HepG2 (cell line): ENCODE data around the gene FGGY. TPM values are rescaled to one million over a fixed set of nuclear protein-coding genes. Genes with fewer than 3 reads are reported as not detected.

Experiments
- CCDC6 ChIP-seq: sonication (generic); formaldehyde crosslinking; IDR thresholded peaks from 2 replicates; pipeline ENCODE4 v1.8.1; 2022; ENCODE audit warnings: mild to moderate bottlenecking, missing genetic modification reagents, moderate library complexity
- EHMT2 ChIP-seq: fragments of 200-600 bp; sonication (generic); IDR thresholded peaks from 2 replicates; pipeline ENCODE4 v1.7.0; 2017; ENCODE audit warnings: antibody characterized with exemption, low read depth, low read length, borderline replicate concordance
- ELF3 ChIP-seq: IDR thresholded peaks from 2 replicates; pipeline ENCODE4 v1.6.1; 2016; ENCODE audit warnings: missing genetic modification reagents, missing compliant biosample characterization
- FOXP1 ChIP-seq, 2 experiments: fragments of 450-650 bp in 1 of 2; IDR thresholded peaks; 2 replicates each; pipeline ENCODE4 v1.6.1; 2017 to 2018; ENCODE audit warnings: antibody characterized with exemption in 1 of 2
- JDP2 ChIP-seq: sonication (generic); formaldehyde crosslinking; IDR thresholded peaks from 2 replicates; pipeline ENCODE4 v1.8.1; 2022; ENCODE audit warnings: missing genetic modification reagents, borderline replicate concordance
- KLF16 ChIP-seq, 2 experiments: sonication (generic) in 1 of 2; formaldehyde crosslinking in 1 of 2; IDR thresholded peaks; 2 replicates each; pipeline versions ENCODE4 v1.6.1 to v1.8.0; 2016 to 2023; ENCODE audit warnings: missing genetic modification reagents in 2 of 2, missing compliant biosample characterization in 1 of 2
- LCORL ChIP-seq, 2 experiments: fragments of 450-650 bp in 1 of 2; sonication (generic) in 1 of 2; formaldehyde crosslinking in 1 of 2; IDR thresholded peaks; 2 replicates each; pipeline versions ENCODE4 v1.5.0 to v1.6.1; 2017 to 2020; ENCODE audit warnings: antibody characterized with exemption in 1 of 2, missing genetic modification reagents in 1 of 2
- NCOA2 ChIP-seq: sonication (generic); formaldehyde crosslinking; IDR thresholded peaks from 2 replicates; pipeline ENCODE4 v1.8.0; 2022; ENCODE audit warnings: inconsistent platforms
- PHF5A ChIP-seq: IDR thresholded peaks from one replicate; pipeline ENCODE4 v1.6.1; 2018; ENCODE audit warnings: low read depth, missing genetic modification reagents; ENCODE audit not compliant: unreplicated experiment
- RAD21 ChIP-seq: fragments of 450-650 bp; formaldehyde crosslinking; IDR thresholded peaks from 2 replicates; pipeline ENCODE4 v1.5.0; 2020; ENCODE audit warnings: mild to moderate bottlenecking
- SALL1 ChIP-seq: sonication (generic); formaldehyde crosslinking; IDR thresholded peaks from 2 replicates; pipeline ENCODE4 v1.8.0; 2022; ENCODE audit warnings: mild to moderate bottlenecking, missing genetic modification reagents
- ZNF205 ChIP-seq: IDR thresholded peaks from 2 replicates; pipeline ENCODE4 v1.6.1; 2018; ENCODE audit warnings: missing biosample characterization, missing genetic modification reagents
- ZNF557 ChIP-seq: sonication (generic); formaldehyde crosslinking; IDR thresholded peaks from 2 replicates; pipeline ENCODE4 v1.4.0; 2020; ENCODE audit warnings: missing genetic modification reagents
- ZNF605 ChIP-seq: sonication (generic); formaldehyde crosslinking; IDR thresholded peaks from 2 replicates; pipeline ENCODE4 v1.8.0; 2022; ENCODE audit warnings: mild to moderate bottlenecking, missing genetic modification reagents
- ZNF749 ChIP-seq: sonication (generic); formaldehyde crosslinking; IDR thresholded peaks from 2 replicates; pipeline ENCODE4 v1.8.0; 2022; ENCODE audit warnings: mild to moderate bottlenecking, missing genetic modification reagents, moderate library complexity, borderline replicate concordance
- polyA plus RNA-seq, 8 experiments: library from polyadenylated mRNA; depleted of rRNA in 3 of 8; stranded (reverse) in 7 of 8; unstranded in 1 of 8; fragments of >200 nt; fragmentation: Illumina TruSeq in 4 of 8; extraction: Trizol in 4 of 8; gene quantifications; 2 replicates each; pipeline versions ENCODE4 v1.2.1 to v1.2.3, GENCODE V29; 2011 to 2016; ENCODE audit warnings: low read depth in 4 of 8, missing spikeins in 1 of 8, mixed read lengths in 1 of 8; ENCODE audit not compliant: insufficient read depth in 1 of 8
- total RNA-seq, 5 experiments: library from RNA; depleted of rRNA; stranded (reverse); fragments of >200 nt; fragmentation: Illumina TruSeq; extraction: Trizol; gene quantifications; 2 replicates each; pipeline ENCODE4 v1.2.3, GENCODE V29; 2016; ENCODE audit warnings: low read depth in 1 of 5
- TF ChIP-seq, protein P1 (sequence below): sonication (generic); formaldehyde crosslinking; IDR thresholded peaks from 2 replicates; pipeline ENCODE4 v1.4.0; 2020; ENCODE audit warnings: missing genetic modification reagents
- TF ChIP-seq, protein P2 (sequence below): sonication (generic); formaldehyde crosslinking; IDR thresholded peaks from 2 replicates; pipeline ENCODE4 v1.5.0; 2020; ENCODE audit warnings: missing genetic modification reagents
- TF ChIP-seq, protein P3 (sequence below): sonication (generic); formaldehyde crosslinking; IDR thresholded peaks from 2 replicates; pipeline ENCODE4 v1.8.1; 2022; ENCODE audit warnings: mild to moderate bottlenecking, missing genetic modification reagents
- TF ChIP-seq, protein P4 (sequence below): sonication (generic); formaldehyde crosslinking; IDR thresholded peaks from 2 replicates; pipeline ENCODE4 v1.8.1; 2023; ENCODE audit warnings: mild to moderate bottlenecking, inconsistent platforms, moderate library complexity, missing genetic modification reagents, borderline replicate concordance
- TF ChIP-seq, protein P5 (sequence below): sonication (generic); formaldehyde crosslinking; IDR thresholded peaks from 2 replicates; pipeline ENCODE4 v1.4.0; 2020; ENCODE audit warnings: missing genetic modification reagents

The FGGY gene
- total and polyA plus RNA-seq, 2 of the 13 experiments (the other 11 are each of a cell fraction or from before 2014, with no cell fraction given), result 15.7 to 27.5 TPM

DNA sequence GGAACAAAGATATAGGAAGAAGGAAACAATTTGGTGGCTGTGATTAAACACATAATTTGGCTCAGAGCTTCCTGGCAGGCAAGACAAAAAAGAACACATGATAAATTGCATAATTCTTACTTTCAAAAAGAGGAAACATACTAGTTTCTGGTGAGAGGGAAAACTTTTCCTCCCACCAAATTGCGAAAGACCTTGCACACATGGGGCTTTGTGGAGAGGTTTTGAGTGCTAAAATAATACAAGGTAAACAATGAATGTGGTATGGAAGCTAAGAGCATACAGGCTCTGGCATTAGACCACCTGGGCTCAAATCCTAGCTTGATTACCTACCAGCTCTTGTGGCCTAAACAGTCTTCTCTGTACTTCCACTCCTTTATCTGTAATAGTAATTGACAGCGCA lies 377.7 kb downstream of the FGGY start (continued):
- TF ChIP-seq, protein P1, sequence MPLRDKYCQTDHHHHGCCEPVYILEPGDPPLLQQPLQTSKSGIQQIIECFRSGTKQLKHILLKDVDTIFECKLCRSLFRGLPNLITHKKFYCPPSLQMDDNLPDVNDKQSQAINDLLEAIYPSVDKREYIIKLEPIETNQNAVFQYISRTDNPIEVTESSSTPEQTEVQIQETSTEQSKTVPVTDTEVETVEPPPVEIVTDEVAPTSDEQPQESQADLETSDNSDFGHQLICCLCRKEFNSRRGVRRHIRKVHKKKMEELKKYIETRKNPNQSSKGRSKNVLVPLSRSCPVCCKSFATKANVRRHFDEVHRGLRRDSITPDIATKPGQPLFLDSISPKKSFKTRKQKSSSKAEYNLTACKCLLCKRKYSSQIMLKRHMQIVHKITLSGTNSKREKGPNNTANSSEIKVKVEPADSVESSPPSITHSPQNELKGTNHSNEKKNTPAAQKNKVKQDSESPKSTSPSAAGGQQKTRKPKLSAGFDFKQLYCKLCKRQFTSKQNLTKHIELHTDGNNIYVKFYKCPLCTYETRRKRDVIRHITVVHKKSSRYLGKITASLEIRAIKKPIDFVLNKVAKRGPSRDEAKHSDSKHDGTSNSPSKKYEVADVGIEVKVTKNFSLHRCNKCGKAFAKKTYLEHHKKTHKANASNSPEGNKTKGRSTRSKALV, result no peak
- TF ChIP-seq ELF3 (CRISPR knock-in tag) (peak; percentile 80), ZNF749 (CRISPR knock-in tag) (peak; percentile 31; the same call in 1 of the 2 replicates), NCOA2 (CRISPR knock-in tag) (peak; percentile 79), CCDC6 (CRISPR knock-in tag) (no peak), LCORL (IDR thresholded peaks at IDR 0.05) (no peak), LCORL (CRISPR knock-in tag; IDR thresholded peaks at IDR 0.05) (peak; percentile 56; the same call in 1 of the 2 replicates), ZNF557 (CRISPR knock-in tag) (no peak), RAD21 (CRISPR knock-in tag) (no peak), PHF5A (CRISPR knock-in tag) (peak; percentile 51), EHMT2 (0 out of 2 replicates have a peak, but pooled peaks have one; percentile 41), FOXP1 (IDR thresholded peaks at IDR 0.05) (no peak), FOXP1 (CRISPR knock-in tag; IDR thresholded peaks at IDR 0.05) (peak; percentile 49; the same call in 1 of the 2 replicates), SALL1 (peak; percentile 36; the same call in 1 of the 2 replicates), ZNF205 (CRISPR knock-in tag) (peak; percentile 98), KLF16 (CRISPR knock-in tag; IDR thresholded peaks at IDR 0.05) (peak in 1 of 2 experiments; percentile 79; a peak in 1 of 4 replicates), ZNF605 (CRISPR knock-in tag) (no peak), JDP2 (CRISPR knock-in tag) (no peak)
- TF ChIP-seq, protein P2, sequence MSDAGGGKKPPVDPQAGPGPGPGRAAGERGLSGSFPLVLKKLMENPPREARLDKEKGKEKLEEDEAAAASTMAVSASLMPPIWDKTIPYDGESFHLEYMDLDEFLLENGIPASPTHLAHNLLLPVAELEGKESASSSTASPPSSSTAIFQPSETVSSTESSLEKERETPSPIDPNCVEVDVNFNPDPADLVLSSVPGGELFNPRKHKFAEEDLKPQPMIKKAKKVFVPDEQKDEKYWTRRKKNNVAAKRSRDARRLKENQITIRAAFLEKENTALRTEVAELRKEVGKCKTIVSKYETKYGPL (CRISPR knock-in tag), result peak; percentile 66; the same call in 1 of the 2 replicates
- TF ChIP-seq, protein P3, sequence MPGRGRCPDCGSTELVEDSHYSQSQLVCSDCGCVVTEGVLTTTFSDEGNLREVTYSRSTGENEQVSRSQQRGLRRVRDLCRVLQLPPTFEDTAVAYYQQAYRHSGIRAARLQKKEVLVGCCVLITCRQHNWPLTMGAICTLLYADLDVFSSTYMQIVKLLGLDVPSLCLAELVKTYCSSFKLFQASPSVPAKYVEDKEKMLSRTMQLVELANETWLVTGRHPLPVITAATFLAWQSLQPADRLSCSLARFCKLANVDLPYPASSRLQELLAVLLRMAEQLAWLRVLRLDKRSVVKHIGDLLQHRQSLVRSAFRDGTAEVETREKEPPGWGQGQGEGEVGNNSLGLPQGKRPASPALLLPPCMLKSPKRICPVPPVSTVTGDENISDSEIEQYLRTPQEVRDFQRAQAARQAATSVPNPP (CRISPR knock-in tag), result no peak
- TF ChIP-seq, protein P4, sequence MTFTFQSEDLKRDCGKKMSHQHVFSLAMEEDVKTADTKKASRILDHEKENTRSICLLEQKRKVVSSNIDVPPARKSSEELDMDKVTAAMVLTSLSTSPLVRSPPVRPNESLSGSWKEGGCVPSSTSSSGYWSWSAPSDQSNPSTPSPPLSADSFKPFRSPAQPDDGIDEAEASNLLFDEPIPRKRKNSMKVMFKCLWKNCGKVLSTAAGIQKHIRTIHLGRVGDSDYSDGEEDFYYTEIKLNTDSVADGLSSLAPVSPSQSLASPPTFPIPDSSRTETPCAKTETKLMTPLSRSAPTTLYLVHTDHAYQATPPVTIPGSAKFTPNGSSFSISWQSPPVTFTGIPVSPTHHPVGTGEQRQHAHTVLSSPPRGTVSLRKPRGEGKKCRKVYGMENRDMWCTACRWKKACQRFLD (CRISPR knock-in tag), result no peak
- TF ChIP-seq, protein P5, sequence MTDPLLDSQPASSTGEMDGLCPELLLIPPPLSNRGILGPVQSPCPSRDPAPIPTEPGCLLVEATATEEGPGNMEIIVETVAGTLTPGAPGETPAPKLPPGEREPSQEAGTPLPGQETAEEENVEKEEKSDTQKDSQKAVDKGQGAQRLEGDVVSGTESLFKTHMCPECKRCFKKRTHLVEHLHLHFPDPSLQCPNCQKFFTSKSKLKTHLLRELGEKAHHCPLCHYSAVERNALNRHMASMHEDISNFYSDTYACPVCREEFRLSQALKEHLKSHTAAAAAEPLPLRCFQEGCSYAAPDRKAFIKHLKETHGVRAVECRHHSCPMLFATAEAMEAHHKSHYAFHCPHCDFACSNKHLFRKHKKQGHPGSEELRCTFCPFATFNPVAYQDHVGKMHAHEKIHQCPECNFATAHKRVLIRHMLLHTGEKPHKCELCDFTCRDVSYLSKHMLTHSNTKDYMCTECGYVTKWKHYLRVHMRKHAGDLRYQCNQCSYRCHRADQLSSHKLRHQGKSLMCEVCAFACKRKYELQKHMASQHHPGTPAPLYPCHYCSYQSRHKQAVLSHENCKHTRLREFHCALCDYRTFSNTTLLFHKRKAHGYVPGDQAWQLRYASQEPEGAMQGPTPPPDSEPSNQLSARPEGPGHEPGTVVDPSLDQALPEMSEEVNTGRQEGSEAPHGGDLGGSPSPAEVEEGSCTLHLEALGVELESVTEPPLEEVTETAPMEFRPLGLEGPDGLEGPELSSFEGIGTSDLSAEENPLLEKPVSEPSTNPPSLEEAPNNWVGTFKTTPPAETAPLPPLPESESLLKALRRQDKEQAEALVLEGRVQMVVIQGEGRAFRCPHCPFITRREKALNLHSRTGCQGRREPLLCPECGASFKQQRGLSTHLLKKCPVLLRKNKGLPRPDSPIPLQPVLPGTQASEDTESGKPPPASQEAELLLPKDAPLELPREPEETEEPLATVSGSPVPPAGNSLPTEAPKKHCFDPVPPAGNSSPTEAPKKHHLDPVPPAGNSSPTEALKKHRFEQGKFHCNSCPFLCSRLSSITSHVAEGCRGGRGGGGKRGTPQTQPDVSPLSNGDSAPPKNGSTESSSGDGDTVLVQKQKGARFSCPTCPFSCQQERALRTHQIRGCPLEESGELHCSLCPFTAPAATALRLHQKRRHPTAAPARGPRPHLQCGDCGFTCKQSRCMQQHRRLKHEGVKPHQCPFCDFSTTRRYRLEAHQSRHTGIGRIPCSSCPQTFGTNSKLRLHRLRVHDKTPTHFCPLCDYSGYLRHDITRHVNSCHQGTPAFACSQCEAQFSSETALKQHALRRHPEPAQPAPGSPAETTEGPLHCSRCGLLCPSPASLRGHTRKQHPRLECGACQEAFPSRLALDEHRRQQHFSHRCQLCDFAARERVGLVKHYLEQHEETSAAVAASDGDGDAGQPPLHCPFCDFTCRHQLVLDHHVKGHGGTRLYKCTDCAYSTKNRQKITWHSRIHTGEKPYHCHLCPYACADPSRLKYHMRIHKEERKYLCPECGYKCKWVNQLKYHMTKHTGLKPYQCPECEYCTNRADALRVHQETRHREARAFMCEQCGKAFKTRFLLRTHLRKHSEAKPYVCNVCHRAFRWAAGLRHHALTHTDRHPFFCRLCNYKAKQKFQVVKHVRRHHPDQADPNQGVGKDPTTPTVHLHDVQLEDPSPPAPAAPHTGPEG (CRISPR knock-in tag), result no peak
